Activated T-cell treated with anti-CD3 and anti-CD28 coated beads for 4 hours (primary cell): ENCODE data around the gene UNC119B.
"Not testable (repeated sequence)": the region's sequence is repeated elsewhere in the genome, so short reads cannot be mapped to it uniquely, and the experiment has no call there.

Experiments used
- DNase-seq: peaks from one replicate; pipeline ENCODE4 v3.0.0-alpha.2; 2020

The UNC119B gene

GRCh38 chr12:120710031-120710804 lies at the start of gene UNC119B:
TSS of gene UNC119B (plus strand) at chr12:120710458. CDS start at chr12:120710475, 17 bp downstream.
- DNase-seq, result peak; percentile 70

- no peak for DNase-seq
Observed at GRCh38 chr12:120661432-120661831, 48.8 kb upstream of the UNC119B start.

GRCh38 chr12:120662879-120663278 lies 47.4 kb upstream of the UNC119B start:
- no peak for DNase-seq

- DNase-seq, result no peak
Observed at GRCh38 chr12:120663741-120664140, 46.5 kb upstream of the UNC119B start.

GRCh38 chr12:120666571-120667390 lies 43.5 kb upstream of the UNC119B start:
- no peak for DNase-seq

GRCh38 chr12:120668091-120668867 lies 42.0 kb upstream of the UNC119B start:
- no peak for DNase-seq

- no peak for DNase-seq
Observed at GRCh38 chr12:120668868-120669840, 41.1 kb upstream of the UNC119B start.

GRCh38 chr12:120670237-120670636 lies 40.0 kb upstream of the UNC119B start:
- DNase-seq, result not testable (repeated sequence)

- no peak for DNase-seq
Observed at GRCh38 chr12:120670667-120671066, 39.6 kb upstream of the UNC119B start.

- DNase-seq, result no peak
Observed at GRCh38 chr12:120674097-120674636, 36.1 kb upstream of the UNC119B start.

- no peak for DNase-seq
Observed at GRCh38 chr12:120677765-120678473, 32.3 kb upstream of the UNC119B start.

GRCh38 chr12:120678572-120678971 lies 31.7 kb upstream of the UNC119B start:
- no peak for DNase-seq

GRCh38 chr12:120680165-120680738 lies 30.0 kb upstream of the UNC119B start:
- no peak for DNase-seq

GRCh38 chr12:120684523-120684932 lies 25.7 kb upstream of the UNC119B start:
- DNase-seq, result no peak

- DNase-seq, result no peak
Observed at GRCh38 chr12:120685522-120685921, 24.7 kb upstream of the UNC119B start.

- peak; percentile 91 for DNase-seq
Observed at GRCh38 chr12:120686151-120686689, 24.0 kb upstream of the UNC119B start.

- peak; percentile 98 for DNase-seq
Observed at GRCh38 chr12:120686690-120687577, 23.3 kb upstream of the UNC119B start, which contains the start of gene MLEC. TSS of gene MLEC (plus strand) at chr12:120687149. CDS start at chr12:120687297, 148 bp downstream.

GRCh38 chr12:120687578-120688289 lies 22.5 kb upstream of the UNC119B start:
- peak; percentile 43 for DNase-seq
